HL-60/S4 (cell line): ENCODE results near the gene IRF2BP2.

ENCODE experiments used
- in situ Hi-C: fragments of 300-500 bp; cut with MboI; formaldehyde crosslinking; loops from 2 replicates; pipeline ENCODE4 v1.14.3; 2022; ENCODE audit warnings: low sequenced_read_pairs

IRF2BP2 gene

DNA sequence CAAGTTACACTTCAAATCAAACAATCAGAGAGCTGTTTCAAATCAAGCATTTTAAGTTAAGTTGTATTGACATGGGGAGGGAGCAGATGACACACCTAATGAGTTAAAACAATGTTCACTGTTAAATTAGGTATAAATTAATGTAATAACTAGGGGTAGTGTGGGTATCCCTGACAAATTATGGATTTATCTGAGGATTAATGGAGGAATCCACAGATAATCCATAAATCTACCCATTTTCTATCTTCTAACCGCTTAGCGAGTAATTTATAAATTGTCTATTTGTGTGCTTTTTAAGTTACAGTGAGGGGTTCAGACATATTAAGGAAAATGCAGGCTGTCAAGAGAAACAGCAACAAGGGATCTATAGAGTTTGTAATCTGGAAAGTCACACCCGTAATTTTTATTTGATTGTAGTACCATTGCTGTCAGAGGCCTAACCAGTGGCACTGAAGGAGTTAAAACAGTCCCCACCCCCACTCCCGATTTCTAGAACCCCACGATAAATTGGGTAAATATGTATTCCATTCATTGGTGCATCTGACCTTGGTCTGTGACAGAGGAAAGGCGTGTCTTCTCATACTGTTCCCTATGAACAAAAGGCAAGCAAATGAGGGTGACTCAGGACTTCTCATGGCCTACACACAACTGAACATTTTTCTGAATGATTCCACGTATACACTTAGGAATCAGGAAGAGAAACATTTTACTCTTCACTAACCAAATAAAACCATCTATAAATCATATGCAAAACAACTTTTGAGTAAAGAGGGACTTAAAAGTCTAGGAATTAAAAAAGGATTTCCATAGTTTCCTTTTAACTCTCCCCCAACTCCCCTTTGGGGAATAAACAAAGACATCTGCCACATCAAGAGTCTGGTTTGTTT lies 7.4 kb downstream of the IRF2BP2 start:
- in situ Hi-C loops: no loop called here

DNA sequence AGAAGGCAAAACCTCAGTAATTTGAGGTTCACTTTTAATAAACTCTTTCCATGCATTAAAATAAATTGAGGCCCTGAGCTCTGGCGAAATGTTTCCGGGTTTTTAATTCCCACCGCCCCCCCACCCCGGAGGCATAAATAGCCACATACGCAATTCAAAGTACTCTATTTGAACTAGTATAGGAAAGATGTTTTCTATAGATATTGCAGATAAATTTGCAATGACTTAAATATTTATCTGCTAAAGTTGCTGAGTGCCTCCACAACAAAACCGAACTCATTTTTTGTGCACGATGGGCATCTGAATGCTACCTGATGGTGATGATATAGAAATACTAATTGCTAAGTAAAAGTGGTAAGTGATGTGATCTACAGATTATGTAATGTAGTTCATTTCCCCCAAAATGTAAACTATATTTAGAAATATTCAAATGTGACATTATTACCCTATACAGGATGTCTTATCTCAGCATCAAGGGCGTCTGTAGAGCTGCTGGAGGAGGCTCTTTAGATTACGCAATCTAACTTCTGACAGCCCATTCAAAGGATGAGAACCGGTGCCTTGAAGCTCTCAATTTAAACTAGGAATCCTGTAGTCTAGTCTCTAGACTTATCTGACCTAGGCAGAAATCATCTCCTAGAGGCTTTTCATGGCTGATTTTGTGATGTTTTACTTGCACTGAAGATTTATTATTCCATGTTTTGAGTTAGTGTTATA lies 8.5 kb downstream of the IRF2BP2 start:
- in situ Hi-C loops: no loop called here

DNA sequence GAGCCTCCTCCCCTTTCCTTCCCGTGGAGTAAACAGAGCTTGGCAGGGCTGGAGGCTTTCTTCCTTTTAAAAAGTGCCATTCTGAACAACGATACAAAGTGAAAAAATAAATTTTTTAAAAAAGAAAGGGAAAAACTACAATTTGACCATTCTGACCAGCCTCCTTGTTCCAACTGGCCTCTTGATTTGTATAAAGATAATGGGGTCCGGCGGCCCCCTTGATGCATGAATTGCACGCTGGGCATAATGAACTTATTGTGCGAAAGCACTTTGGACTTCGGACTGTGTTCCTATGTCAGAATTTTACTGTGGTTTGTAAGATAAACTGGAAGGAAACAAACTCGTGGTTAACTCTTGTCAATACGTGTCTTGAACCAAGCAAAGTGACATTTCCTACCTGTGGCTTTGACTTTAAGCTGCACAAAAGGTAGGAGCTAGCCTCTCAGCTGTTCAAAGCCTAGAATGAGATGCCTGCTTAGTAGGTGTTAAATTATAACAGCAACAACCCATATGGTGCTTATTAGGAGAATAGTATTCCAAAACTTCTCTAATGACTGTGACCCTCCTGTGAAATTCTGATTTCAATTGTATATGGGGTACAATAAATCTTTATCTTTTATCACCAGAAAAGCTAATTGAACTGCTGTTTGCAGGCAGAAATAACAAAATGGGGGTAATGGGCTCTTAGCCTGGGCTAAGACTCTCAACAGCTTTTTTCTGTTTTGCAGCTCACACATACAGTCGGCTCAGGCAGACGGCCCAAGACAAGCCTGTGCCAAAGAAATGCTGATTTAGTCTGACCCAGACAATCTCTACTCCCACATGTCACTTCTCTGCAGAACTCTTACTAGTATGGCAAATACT lies 9.3 kb downstream of the IRF2BP2 start:
- in situ Hi-C loops: no loop called here

DNA sequence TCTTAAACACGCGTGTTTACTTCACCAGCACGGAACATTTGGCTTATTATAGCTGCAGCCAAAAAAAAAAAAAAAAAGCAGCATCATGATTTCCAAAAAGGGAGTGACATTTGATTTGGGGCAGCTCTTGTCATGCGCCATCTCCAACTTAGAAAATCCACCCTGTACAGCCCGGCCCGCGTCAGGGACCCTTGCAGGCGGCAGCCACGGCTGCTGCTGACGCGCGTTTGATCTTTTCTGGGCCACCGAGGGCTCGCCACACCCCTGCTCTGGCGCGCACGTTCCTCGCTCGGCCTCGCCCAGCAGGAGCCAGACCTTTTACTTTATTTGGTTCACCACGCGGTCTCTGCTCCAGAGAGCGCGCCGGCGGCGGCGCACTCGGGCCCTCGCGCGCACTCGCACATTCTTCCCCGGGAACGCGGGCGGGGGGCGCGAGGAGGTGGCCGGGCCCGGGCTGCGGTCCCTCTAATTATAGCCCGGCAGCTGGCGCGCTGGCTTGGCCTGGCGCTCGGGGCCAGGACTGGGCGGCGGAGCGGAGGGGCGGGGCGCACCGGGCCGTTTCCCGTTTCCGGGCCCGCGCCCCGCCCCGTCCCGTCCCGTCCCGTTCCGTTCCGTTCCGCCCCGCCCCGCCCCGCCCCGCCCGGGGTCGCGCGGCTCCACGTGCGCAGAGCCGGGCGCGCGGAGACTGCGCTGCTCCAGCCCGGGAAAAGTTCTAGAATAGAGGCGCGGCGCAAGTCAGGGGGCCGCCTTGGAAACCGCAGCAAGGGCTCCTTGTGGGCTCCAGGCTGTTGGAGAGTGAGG lies 10.2 kb downstream of the IRF2BP2 start:
- in situ Hi-C loops: loop anchor here (5.0 to 10.0 kb wide), 3 partner anchors 98 to 485 kb away; no protein-coding TSS in a partner anchor

DNA sequence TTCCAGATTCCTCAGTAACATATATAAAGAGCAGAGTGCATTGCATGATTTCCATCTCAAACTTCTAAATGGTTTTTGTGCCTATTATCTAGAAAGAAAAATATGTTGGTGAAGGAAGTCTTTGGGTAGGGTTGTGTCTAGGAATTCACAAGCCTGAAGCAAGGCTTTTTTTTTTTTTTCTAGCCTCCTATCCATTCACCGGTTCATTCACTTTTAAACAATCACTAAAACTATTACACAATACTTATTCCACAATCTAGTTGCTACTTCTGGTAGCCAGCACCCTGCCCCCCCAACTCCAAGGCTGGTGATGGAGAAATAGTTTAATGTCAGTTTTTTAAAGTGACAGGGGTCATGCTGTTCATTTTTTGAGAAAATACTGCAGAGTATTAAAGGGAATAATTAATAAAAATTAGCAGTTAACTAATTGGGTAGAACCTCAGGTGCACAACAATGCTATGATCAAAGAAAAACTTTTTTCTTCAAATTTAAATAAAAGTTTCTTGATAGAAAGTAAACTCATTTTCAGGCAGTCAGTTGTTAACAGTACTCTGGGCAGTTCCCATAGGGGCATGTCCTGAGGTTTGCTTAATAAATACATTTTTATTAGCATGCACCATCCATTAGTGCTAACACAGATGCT lies 10.9 kb downstream of the IRF2BP2 start:
- in situ Hi-C loops: loop anchor here (5.0 to 10.0 kb wide), 3 partner anchors 97 to 486 kb away; no protein-coding TSS in a partner anchor

DNA sequence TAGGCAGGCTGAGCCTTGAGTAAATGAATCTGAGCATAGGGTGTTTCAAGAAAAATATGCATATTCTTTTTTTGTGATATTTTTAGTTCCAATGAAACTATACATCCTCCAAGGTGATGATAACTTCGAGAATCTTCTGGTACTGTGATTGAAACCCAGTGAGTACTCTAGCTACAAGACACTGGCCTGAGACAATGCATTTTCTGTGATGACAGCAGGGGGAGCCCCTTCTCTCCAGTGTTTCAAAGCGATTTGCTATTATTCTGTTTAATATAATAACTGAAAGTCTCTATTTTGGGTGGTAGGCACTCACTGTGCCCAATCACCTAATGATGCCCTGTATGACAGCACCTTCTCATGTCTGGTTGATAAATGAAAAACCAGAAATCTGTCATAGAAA lies 12.1 kb downstream of the IRF2BP2 start:
- in situ Hi-C loops: loop anchor here (5.0 to 10.0 kb wide), 3 partner anchors 96 to 487 kb away; no protein-coding TSS in a partner anchor

DNA sequence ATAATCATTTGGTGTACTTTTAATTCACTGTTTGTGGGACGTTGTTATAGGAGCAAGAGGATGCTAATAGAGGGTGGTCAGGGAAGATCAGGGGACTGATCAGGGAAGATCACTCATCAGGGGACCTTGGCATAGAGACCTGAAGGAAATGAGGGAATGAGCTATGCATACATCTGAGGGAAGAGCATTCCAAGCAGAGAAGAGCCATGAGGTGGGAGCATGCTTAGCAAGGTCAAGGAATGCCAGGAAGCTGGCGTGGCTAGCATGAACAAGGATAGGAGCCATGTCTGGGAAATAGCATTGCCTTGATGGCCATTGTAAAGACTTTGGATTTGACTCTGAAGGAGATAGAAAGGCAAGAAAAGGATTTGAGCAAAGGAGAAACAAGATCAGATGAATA lies 14.1 kb downstream of the IRF2BP2 start:
- in situ Hi-C loops: loop anchor here (5.0 to 10.0 kb wide), 3 partner anchors 94 to 489 kb away; no protein-coding TSS in a partner anchor

DNA sequence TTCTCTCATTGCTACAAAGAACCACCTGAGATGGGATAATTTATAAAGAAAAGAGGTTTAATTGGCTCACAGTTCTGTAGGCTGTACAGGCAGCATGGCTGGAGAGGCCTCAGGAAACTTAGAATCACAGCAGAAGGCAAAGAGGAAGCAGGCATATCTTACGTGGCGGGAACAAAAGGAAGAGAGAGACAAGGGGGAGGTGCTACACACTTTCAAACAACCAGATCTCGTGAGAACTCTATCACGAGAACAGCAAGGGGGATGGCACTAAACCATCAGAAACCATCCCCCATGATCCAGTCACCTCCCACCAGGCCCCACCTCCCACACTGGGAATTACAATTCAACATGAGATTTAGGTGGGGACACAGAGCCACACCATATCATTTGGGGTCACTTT lies 15.4 kb downstream of the IRF2BP2 start:
- in situ Hi-C loops: loop anchor here (10.0 kb wide), 2 partner anchors 380 to 490 kb away; no protein-coding TSS in a partner anchor

DNA sequence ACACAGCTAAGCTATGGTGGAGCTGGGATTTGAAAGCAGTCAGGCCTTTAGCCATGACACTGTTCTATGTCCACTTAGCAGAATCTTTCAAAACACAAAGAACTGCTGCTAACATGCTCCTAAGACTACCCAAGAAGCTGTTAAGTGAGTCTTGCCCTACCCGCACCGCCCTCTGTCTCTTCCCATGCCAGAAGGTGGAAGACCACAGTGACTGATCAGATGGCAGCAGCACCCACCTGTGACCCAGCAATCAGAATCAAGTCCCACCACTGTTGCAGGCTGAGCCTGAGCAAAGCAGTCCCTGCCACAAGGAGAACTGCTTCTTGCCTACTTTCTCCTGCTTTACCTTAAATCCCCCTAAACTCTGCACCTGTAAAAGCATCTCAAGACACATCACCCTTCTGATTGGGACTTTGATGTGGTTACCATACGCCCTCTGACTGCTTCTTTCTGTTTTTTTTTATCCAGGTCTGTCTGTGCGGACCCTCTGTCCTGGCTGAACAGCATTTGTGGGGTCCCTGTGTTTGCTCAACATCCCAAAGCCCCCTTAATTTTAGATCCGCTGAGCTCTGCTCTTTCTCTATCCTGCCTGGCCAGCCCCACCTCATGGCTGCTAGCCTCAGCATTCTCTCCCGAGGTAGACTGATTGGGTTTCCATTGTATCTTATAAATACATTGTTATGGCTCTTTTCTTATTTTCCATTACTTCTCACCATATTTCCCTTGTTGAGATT lies 16.0 kb downstream of the IRF2BP2 start:
- in situ Hi-C loops: loop anchor here (10.0 kb wide), 2 partner anchors 381 to 491 kb away; no protein-coding TSS in a partner anchor

DNA sequence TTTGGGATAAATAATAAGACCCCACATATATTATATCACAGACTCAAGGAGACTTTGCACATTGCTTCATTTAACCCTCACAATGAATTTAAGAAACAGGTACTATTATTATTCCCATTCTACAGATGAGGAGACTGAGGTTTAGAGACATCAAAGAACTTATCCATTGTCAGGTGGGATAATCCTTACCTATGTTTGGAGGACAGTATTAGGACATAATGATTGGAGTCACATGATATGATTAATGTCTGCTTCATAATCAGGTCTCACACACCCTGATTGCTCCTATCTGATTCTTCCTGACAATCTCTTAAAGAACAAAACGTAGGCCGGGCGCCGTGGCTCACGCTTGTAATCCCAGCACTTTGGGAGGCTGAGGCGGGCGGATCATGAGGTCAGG lies 16.9 kb downstream of the IRF2BP2 start:
- in situ Hi-C loops: loop anchor here (10.0 kb wide), 2 partner anchors 382 to 492 kb away; no protein-coding TSS in a partner anchor

DNA sequence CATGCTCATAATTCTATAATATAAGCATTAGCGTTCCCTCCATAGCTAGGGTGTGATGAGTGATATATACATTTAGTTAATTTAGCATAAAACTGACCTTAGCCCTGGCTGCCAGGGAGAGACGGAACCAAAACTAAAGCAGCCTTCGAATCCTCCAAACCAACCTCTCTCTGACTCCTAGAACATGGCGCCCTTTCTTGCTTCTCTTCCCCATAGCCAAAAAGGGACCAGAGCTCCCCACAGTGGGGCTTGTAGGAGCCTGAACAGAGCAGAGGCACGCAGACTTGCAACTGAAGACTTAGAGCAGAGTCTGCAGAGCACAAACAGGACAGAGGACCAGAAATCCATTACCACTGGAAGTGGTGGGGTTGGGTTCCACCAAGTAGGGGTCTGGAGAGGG lies 17.7 kb downstream of the IRF2BP2 start:
- in situ Hi-C loops: loop anchor here (10.0 kb wide), 2 partner anchors 383 to 493 kb away; no protein-coding TSS in a partner anchor

DNA sequence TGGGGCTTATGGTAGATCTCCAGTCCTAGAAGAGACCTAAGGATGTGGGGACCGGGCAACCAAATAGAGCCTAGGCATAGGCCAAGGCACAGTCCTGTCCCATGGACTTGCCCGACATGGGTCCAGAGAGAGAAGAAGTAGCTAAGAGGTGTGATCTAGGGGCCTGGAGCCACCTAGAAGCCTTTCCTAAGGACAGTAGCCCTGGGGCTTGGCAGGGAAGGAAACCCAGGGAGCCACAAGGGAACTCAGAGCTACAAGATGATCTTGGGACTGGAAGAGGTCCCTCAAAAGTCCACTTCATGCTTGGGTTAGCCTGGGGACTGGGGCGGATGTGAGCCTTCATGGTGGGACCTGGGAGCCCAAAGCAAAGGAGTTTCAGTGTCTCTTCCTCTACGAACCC lies 18.8 kb downstream of the IRF2BP2 start:
- in situ Hi-C loops: loop anchor here (10.0 kb wide), 2 partner anchors 384 to 494 kb away; no protein-coding TSS in a partner anchor

DNA sequence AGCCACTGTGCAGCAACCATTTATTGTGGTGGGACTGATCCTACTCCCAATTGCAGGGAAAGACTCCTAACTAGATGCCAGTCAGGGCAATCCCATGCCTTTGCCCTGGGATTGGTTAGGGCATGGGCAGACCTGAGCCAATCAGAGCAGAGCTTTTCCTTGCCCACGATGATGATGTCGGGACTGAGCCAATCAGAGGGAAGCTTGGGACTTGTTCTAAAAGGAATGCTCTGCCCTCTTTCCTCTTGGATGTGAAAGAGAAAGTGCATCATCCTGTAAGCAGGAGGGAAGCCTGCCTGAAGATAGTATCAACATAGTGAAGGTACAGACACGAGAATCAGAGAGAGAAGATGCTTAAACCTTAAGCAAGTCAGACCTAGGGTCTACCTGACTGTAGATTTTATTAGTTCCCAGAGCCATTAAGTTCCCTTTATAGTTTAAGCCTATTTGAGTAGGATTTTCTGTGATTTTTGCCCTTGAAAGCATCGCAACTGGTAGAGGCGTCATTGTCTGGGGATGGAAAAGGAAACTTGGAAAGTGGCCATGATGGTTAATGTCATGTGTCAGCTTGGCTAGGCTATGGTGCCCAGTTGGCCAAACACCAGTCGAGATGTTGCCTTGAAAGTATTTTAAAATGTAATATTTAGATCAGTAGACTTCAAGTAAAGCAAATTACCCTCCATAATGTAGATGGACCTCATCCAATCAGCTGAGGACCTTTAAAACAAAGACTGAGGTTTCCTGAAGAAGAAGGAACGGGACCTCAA lies 19.9 kb downstream of the IRF2BP2 start:
- in situ Hi-C loops: loop anchor here (10.0 kb wide), 2 partner anchors 385 to 495 kb away; no protein-coding TSS in a partner anchor

DNA sequence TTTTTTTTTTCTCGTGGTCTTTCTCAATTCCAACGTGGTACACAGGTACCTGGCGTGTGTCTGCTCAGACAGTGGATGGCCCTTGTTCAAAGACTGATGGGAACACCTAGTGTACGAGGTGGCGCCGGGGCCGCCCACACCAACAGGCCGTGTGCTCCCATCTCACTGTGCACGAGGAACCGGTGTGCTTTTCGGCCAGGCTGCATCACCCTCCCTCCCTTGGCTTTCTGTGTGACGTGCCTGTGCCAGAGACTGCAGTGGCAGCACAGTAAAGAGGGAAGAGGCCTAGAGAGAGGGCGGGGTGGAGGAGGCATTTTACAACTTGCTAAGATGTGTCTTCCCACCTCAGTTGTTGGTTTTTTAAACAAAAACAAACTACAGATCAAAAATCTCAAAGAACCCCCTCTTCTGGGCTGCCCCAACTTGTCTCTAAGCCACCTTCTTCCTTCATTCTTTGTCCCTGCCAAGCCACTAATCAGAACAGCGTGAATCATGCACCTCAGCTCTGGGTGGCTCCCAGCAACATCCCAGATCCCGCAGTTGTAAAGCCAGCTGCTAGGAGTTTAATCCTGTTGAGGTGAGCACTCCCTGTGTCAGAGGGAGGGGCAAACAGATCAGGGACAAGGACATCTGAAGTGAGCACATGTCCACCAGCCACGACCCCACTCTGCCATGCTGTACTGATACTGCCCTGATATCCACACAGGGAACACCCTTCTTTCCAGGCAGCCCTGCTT lies 20.7 kb downstream of the IRF2BP2 start:
- in situ Hi-C loops: no loop called here

DNA sequence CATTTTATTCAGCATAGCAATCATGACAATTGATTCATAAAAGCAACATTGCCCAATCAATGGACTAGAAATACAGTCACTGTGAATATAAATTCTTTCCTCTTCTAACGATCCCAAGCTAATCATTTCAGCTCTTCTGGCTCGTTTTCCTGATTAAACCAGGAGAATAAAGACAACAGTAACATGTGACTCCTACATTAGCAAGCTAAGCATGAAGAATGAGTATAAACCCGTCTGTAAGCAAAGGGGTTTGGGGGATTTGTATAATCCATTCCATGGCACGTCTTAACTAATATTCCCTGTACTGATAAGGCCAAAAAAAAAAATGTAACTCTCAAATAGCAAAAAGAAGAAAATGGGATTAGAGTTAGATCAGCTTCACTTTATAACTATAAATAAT lies 21.6 kb downstream of the IRF2BP2 start:
- in situ Hi-C loops: no loop called here

DNA sequence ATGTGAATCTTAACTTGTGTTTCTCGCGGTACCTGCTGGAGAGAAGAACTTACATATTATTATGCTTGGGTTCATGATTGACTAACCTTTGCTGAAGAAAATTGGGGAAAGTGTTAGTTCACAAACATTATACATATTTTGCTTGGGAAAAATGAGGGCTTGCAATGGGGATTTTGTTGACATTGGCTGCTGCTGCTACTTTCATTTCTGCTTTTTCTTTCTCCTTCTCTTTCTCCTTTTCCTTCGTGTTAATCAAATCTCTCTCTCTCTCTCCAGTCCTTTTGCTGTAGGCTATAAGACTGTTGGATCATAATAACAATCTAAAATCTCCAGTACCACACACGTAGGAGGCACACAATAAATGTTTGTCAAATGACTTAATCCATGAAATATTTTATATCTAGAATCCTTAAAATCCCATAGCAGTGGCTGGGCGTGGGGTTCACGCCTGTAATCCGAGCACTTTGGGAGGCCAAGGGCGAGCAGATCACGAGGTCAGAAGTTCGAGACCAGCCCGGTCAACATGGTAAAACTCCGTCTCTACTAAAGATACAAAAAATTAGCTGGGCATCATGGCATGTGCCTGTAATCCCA lies 23.0 kb downstream of the IRF2BP2 start:
- in situ Hi-C loops: no loop called here

DNA sequence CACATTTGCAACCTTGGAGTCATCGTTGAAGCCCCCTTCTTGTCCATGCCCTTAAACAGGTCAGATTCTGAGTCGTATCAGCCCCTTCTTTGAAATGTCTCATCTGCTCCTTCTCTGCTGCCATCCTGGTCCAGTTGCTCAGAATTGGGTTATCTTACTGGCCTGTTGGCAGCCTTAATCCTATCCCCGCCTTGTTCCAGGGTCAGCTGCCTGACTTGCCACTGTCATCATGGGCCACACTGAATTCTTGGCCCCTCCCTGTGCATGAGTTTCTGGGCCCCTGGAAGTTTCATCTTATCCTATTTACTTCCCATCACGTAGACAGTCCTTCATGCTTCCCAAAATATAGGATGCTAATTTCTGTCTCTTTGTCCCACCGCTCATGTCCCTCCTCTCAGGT lies 23.7 kb downstream of the IRF2BP2 start:
- in situ Hi-C loops: no loop called here
